GM19467 (cell line): Measurements from ENCODE around the gene MAPT.

Experiments
- ATAC-seq: cut with Tn5 transposase; IDR thresholded peaks from one replicate; pipeline ENCODE4 v1.9.1; 2021; ENCODE audit warnings: mild to moderate bottlenecking, moderate library complexity; ENCODE audit not compliant: unreplicated experiment

Gene MAPT

GRCh38 chr17:46042925-46043324 is 148.6 kb downstream of the MAPT start:
- ATAC-seq: no peak

GRCh38 chr17:46043606-46044005 is 149.3 kb downstream of the MAPT start:
- no peak for ATAC-seq

DNA sequence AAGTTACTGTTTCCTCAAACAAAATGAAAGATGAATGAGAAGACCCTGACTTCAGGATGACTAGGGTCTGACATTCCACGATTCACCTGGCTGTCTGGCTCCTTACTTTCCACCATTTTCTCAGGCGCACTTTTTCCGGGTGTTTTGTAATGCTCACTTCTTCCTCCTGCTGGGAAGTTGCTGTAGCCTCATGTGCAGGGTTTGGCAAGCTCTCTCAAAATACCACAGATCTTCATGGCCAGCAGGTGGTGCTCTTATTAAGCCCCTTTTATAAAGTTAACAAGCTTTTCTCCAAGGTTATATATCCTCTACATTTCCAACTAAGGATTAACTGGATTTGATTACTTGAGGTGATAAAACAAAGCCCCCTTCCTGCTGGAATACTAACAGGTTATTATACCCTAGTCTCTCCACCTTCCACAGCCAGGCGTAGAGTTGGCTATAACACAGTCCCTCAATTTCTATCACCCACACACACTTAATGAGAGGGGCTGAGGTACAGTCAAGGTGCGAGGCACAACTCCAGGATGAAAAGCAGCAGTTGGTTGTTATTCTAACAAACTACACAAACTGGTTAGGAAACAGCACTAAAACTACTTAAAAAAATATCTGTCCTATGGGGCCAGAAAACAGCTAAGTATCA is 150.1 kb downstream of the MAPT start:
- ATAC-seq: no peak

- ATAC-seq: no peak
Measured at GRCh38 chr17:46044989-46045388, 150.6 kb downstream of the MAPT start.

DNA sequence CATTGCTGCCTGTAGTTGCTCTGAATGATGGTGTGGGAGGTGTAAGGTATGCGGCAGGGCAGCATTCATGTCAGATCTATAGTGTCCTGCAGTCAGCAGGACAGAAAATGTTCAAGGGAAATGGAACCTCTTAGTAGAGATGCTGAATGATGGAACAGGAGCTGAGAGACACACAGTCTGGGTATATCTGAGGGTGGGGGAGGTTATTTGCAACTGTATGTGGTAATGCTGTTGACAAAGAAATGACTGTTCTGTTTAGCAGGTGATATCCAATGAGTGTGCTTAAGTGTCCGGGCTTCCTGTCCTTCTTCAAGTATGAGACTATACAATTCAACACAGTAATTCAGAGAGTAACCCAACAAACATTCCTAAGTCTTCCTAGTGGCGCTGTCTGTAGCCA is 151.3 kb downstream of the MAPT start:
- no peak for ATAC-seq

DNA sequence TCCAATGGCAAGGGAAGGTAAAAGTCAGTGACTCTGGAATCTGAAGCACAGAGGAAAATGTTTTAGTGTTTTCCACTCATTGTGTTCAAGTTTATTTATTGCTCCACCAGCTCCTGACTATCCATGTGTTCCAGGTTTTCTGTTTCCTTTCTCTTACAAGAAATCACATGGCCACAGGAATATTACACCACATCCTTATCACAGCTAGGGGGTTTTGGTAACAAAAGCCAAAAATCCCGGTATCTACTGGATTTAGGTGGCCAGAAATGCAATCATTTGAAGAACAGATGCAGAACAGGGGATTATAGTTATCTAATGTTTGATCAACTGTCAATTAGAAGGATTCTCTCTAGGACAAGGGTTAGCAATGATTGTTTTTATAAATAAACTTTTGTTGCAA is 152.6 kb downstream of the MAPT start:
- no peak for ATAC-seq

- ATAC-seq: no peak
Measured at GRCh38 chr17:46047398-46047797, 153.0 kb downstream of the MAPT start.

DNA sequence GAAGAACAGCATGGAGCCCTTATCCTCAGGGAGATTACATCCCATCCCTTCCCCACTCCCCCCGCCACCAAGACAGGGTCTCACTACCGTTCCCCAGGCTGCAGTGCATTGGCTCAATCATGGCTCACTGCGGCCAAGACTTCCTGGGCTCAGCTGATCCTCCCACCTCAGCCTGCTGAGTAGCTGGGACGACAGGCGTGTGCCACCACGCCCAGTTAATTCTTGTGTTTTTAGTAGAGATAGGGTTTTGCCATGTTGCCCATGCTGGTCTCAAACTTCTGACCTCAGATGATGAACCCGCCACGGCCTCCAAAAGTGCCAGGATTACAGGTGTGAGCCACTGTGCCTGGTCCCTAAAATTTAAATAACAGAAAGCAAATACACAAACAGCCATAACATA is 153.5 kb downstream of the MAPT start:
- ATAC-seq: no peak

DNA sequence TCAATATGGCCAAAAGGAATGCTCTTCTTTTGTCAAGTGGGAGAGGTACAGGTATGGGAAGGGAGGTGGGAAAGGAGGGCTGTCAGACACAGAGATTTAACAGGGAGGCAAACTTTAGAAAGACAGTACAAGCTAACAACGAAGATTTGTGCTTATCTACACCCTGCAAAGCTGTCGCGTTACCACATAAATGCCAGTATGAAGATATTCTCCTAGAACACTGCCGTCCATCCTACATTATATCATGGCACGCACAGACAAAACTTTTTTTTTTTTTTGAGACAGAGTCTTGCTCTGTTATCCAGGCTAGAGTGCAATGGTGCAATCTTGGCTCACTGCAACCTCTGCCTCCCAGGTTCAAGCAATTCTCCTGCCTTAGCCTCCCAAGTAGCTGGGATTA is 155.3 kb downstream of the MAPT start:
- ATAC-seq: no peak

GRCh38 chr17:46053911-46054534 is 159.7 kb downstream of the MAPT start:
- no peak for ATAC-seq

DNA sequence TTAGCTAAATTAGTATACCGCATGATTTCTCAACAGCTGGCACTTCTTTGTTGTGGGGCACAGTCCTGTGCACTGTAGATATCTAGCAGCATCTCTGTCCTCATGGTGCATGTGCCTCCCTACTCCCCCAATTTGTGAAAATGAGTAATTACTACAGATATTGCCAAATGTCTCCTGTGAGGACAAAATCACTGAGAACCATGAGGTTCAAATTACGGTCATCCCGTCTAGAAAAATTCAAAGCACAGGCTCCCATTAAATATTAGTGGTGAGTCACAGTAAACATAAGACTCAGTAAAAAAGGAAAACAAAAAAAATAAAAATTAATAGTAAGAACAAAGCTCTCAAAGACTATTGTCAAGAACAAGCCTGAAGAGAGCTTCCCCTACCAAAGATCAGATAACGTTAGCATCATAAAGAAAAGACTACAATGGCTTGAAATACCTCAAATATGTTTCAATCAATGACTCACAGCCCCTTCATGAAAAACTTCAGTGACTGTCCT is 162.5 kb downstream of the MAPT start:
- no peak for ATAC-seq

DNA sequence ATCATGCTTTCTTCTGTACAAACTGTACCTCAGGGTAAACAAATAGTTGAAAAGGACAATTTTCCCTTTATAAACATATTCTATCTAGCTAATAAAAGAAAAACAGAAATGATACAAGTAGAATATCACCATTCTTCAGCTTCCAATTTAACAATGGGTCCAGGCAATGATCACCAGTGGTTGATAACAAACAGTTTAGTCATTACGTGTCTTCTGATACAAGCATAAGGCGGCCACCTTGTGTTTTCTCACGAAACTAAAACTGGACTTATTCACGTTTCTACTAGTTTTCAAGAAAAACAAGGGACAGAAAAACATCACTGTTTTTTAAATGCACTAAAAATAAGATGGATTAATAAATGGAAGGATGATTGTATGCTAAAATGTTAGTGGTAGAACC is 163.0 kb downstream of the MAPT start:
- ATAC-seq: no peak

GRCh38 chr17:46059486-46059885 is 165.1 kb downstream of the MAPT start:
- no peak for ATAC-seq

DNA sequence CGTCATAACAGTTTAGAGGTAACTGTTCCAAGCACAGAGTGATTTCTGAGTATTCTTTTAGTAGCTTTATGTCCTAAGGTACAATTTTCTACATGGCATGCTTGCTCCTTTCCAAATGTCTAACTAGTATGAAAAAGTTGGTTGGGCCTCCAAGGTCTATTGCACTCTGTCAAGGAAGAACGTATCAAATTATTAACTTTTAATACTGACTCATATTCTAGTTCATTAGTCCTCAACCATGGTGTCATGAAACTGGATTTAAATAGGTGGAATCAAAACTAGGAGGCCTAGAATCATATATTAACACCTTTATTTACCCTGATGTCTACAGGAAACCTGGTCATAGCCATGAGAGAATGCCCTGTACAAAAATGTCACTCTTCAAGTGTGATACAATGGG is 166.1 kb downstream of the MAPT start:
- ATAC-seq: no peak

DNA sequence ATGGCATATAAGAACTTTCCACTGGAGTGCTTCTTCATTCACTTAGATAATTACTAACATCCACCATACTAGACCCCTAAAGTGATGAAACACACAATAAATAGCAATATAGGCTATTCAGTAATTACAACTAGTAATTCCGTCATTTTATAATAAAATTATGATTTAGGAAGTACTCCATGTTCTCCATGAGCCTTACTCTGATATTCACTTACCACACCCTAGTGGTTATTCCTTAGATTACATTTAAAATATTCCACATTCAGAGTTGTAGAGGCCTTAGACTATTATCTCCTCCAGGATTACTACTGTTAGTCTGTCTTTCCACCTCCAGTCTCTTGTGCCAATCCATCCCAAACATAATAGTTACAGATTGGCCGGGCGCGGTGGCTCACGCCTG is 167.1 kb downstream of the MAPT start:
- ATAC-seq: no peak

DNA sequence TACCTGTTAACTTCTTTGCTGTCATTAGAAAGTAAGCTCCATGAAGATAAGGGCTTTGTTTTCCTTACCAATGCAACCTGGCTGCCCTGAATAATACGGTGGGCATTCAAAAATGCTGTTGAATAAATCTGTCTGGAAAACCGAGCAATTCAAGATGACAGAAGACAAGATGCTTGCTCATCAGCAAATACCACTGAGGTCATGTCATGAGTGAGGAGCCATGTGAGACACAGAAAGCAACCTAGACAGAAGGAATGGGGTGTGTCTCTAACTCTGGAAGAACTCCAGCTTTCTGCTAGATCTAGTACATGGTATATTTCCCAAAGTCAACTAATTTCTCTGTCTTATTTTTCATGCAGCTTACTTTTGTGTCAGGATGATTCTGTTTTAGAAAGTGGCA is 168.9 kb downstream of the MAPT start:
- ATAC-seq: no peak

- ATAC-seq: no peak
Measured at GRCh38 chr17:46064460-46064859, 170.1 kb downstream of the MAPT start.

DNA sequence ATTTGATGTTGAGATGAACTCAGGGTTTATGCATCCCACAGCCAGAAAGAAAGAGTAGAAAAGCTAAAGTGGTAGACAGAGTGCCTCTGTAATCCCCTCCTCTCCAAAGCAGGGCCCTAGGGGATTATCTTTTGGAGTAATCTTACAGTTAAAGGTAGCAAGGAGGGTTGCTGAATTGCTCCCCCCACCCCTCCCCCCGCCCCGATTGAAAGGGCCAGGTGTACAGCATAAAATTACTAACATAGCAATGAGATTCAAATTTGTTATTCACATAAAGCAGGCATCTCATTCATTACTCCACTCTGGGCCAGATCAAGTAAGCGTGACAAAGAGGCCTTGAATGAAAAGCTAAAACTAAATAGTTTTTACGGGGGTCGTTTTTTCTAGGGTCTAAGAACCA is 177.4 kb downstream of the MAPT start:
- ATAC-seq: no peak

DNA sequence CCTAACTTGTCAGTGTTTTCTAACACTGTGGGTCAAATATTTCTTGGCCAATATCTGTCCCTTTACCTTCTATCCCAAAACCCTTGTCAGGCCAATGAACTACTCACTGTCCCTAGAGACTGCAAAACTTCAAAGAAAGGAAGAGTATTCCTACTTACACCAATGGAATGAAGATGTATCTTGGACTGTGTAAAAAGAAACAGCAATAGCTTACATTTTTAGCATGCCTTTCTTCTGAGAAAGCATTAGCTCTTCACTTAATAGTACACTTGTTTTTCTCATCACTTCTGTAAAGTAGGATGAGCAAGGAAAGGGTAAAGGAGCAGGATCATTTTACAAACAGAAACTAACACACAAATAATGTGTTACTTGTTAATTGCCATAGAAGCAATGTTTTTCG is 178.6 kb downstream of the MAPT start:
- no peak for ATAC-seq

DNA sequence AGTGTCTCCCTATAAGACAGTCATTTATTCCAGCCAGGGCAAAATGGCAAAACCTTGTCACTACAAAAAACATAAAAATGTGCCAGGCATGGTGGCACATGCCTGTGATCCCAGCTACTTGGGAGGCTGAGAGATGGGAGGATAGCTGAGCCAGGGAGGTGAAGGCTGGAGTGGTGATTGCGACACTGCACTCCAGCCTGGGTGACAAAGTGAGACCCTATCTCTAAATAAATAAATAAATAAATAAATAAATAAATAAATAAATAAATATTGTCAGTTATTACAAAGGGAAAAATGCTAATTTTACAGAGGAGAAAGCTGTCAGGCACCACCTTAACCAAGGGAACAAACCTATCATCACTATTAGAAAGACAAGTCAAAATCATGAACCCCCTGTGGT is 180.2 kb downstream of the MAPT start:
- no peak for ATAC-seq
